Activated B cell treated with CpG ODN at 0.5 μM for 24 hours (primary cell): ENCODE results near the gene VPREB1. TPM values are rescaled to one million over a fixed set of nuclear protein-coding genes. Genes with fewer than 3 reads are reported as not detected.
"Not testable (repeated sequence)": the region's sequence is repeated elsewhere in the genome, so short reads cannot be mapped to it uniquely, and the experiment has no call there.

Experiments
- ATAC-seq: fragments of 200-7000 bp; cut with Tn5 transposase; one replicate; pipeline ENCODE4 v1.10.0; 2021; ENCODE audit warnings: low read depth, mild to moderate bottlenecking, moderate library complexity
- CTCF ChIA-PET: fragments of 350-600 bp; sonication (Branson Sonifier 250); formaldehyde crosslinking; loops from one replicate; lab custom pipeline; 2021; ENCODE audit warnings: antibody characterized with exemption; lab: Charles Lee
- POLR2A ChIA-PET: fragments of 350-600 bp; sonication (Branson Sonifier 250); formaldehyde crosslinking; loops from one replicate; lab custom pipeline; 2021; ENCODE audit warnings: antibody characterized with exemption; lab: Charles Lee
- DNase-seq: peaks from one replicate; pipeline ENCODE4 v3.0.0; 2022
- H3K27ac Mint-ChIP-seq: one replicate; pipeline ENCODE4 v1.8.0; 2020; ENCODE audit warnings: mixed read lengths
- H3K27me3 Mint-ChIP-seq: one replicate; pipeline ENCODE4 v1.8.0; 2021; ENCODE audit warnings: mixed read lengths
- H3K36me3 Mint-ChIP-seq: one replicate; pipeline ENCODE4 v1.8.0; 2021; ENCODE audit warnings: low read depth, mixed read lengths
- H3K4me1 Mint-ChIP-seq: one replicate; pipeline ENCODE4 v1.8.0; 2021; ENCODE audit warnings: mixed read lengths
- H3K4me3 Mint-ChIP-seq: one replicate; pipeline ENCODE4 v1.8.0; 2020; ENCODE audit warnings: mild to moderate bottlenecking, mixed read lengths
- H3K9me3 Mint-ChIP-seq: one replicate; pipeline ENCODE4 v1.8.0; 2020; ENCODE audit warnings: mixed read lengths
- intact Hi-C: fragments of 100-400 bp; cut with micrococcal nuclease; formaldehyde crosslinking; loops from one replicate; pipeline ENCODE4 v1.15.1; 2024
- total RNA-seq: library from RNA; stranded (reverse); gene quantifications from 2 replicates; pipeline ENCODE4 v1.2.3, GENCODE V29; 2022

VPREB1 gene
- total RNA-seq, 1 donor from 2014 or later: not detected

DNA sequence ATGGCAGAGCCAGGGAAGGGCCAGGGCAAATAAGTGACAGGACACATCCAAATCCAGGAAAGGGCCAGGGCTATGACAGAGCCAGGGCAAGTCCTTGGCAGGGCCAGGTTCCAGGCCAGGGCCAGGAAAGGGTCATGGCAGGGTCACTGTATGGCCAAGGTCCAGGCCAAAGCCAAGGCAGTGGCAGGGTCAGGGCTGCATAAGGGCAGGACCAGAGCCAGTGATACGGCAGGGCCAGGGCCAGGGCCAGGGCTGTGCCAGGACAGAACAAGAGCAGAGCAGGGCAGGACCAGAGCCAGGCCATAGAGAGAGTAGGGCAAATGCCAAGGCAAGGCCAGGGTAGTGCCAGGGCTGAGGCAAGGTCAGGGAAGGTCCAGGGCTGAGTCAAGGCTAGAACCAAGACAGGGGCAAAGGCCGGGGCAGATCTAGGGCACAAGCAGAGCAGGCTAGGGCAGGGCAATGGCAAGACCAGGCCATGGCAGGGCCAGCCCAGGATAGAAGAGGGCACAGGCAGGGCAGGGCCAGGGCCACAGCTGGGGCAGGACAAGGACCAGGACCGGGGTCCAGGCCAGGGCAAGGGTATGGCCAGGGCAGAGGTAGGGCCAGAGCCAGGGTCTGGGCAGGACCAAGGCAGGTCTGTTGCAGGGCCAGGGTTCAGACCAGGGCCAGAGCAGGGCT lies 46.7 kb downstream of the VPREB1 start:
- ATAC-seq, H3K4me3 Mint-ChIP-seq, H3K9me3 Mint-ChIP-seq, H3K27me3 Mint-ChIP-seq, intact Hi-C loops, H3K4me1 Mint-ChIP-seq, POLR2A ChIA-PET, DNase-seq, CTCF ChIA-PET, H3K27ac Mint-ChIP-seq: not testable (repeated sequence)
- H3K36me3 Mint-ChIP-seq: peaks cover 14% of the 10 kb centered on the region

DNA sequence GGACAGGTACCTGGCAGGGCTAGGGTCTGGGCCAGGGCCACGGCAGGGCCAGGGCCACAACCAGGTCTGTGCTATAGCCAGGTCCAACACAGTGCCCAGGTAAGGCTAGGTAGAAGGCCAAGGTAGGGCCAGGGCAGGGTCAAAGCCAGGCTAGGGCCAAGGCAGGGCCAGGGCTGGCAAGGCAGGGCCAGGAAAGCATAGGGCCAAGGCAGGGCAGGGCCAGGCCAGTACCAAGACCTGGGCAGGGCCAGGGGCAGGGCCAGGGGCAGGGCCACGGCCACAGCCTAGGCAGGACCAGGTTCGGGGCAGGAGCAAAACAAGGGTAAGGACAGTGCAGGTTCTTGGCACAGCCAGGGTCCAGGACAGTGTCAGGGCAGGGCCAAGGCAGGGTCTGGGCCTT lies 48.1 kb downstream of the VPREB1 start:
- H3K27me3 Mint-ChIP-seq, intact Hi-C loops, H3K4me3 Mint-ChIP-seq, DNase-seq, CTCF ChIA-PET, H3K27ac Mint-ChIP-seq, ATAC-seq, POLR2A ChIA-PET, H3K9me3 Mint-ChIP-seq: not testable (repeated sequence)
- H3K36me3 Mint-ChIP-seq: peaks cover 15% of the 10 kb centered on the region
- H3K4me1 Mint-ChIP-seq: peaks cover 12% of the 10 kb centered on the region

DNA sequence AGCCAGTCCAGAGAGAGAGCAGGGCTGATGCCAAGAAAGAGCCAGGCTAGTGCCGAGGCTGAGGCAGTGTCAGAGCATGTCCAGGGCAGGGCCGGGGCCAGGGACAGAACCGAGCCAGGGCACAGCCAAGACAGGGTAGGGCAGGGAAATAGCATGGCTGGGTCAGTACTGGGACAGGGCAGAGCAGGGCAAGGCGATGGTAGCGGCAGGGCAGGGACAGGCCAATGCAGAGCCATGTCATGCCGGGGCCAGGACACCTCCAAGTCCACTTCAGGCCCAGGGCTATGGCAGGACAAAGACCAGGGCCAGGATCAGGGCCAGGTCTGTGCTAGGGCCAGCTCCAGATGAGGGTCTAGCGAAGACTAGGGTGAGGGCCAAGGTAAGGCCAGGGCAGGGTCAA lies 48.9 kb downstream of the VPREB1 start:
- ATAC-seq, CTCF ChIA-PET, POLR2A ChIA-PET, H3K4me3 Mint-ChIP-seq, DNase-seq, H3K27me3 Mint-ChIP-seq, intact Hi-C loops, H3K9me3 Mint-ChIP-seq, H3K27ac Mint-ChIP-seq: not testable (repeated sequence)
- Mint-ChIP-seq H3K36me3 (peaks cover 17% of the 10 kb centered on the region), H3K4me1 (peaks cover 12% of the 10 kb centered on the region)

DNA sequence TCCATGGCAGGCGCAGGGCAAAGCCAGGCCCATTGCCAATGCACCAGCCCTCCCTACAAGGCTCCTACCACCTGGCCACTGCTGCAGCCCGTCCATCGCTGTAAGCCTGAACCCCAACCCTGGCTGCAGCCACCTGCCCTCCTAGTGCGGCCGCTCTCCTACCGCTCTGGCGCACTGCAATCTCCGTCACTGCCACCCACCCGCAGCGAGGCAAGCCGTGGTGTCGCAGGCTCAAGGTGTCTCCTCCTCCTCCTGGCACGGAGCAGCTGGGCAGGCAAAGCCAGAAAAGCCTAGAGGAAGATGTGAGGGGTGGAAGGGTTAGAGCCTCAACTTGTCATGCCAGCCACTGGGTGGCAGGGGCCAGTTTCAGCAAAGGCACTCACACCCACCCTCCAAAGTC lies 50.1 kb downstream of the VPREB1 start:
- POLR2A ChIA-PET, DNase-seq, CTCF ChIA-PET, ATAC-seq, H3K27me3 Mint-ChIP-seq, H3K9me3 Mint-ChIP-seq, H3K4me3 Mint-ChIP-seq, H3K27ac Mint-ChIP-seq: not testable (repeated sequence)
- Mint-ChIP-seq H3K4me1 (peaks cover 17% of the 10 kb centered on the region), H3K36me3 (peaks cover 17% of the 10 kb centered on the region)
- intact Hi-C loops: loop anchor here (5.0 kb wide), 1 partner anchor 312 kb away; the partner anchor contains the start of gene TOP3B
